DND-41 (cell line): Measurements from ENCODE around the gene ATIC.
"Not testable (repeated sequence)": the region's sequence is repeated elsewhere in the genome, so short reads cannot be mapped to it uniquely, and the experiment has no call there.

Experiments
- ATAC-seq: fragments of 200-7000 bp; cut with Tn5 transposase; 3 replicates; pipeline ENCODE4 v1.9.1; 2021; ENCODE audit warnings: low read depth; ENCODE audit not compliant: insufficient read depth
- DNase-seq: peaks from one replicate; pipeline ENCODE4 v3.0.0-alpha.2; 2020
- H2AFZ ChIP-seq: 2 replicates; pipeline ENCODE4 v1.6.0; 2012; ENCODE audit warnings: low read depth, low read length
- H3K27ac ChIP-seq: 2 replicates; pipeline ENCODE4 v1.5.1; 2012; ENCODE audit warnings: low read length, inconsistent platforms
- H3K27me3 ChIP-seq: fragments of 200-600 bp; sonication (generic); 2 replicates; pipeline ENCODE4 v1.6.0; 2012; ENCODE audit warnings: low read length, mild to moderate bottlenecking, inconsistent platforms; ENCODE audit not compliant: insufficient read depth, poor library complexity
- H3K36me3 ChIP-seq: 2 replicates; pipeline ENCODE4 v1.5.1; 2012; ENCODE audit warnings: low read length, inconsistent platforms; ENCODE audit not compliant: insufficient read depth
- H3K4me1 ChIP-seq: 2 replicates; pipeline ENCODE4 v1.5.1; 2012; ENCODE audit warnings: mild to moderate bottlenecking, low read length; ENCODE audit not compliant: insufficient read depth
- H3K4me2 ChIP-seq: 2 replicates; pipeline ENCODE4 v1.6.0; 2012; ENCODE audit warnings: mild to moderate bottlenecking, moderate library complexity, low read length, inconsistent platforms; ENCODE audit not compliant: insufficient read depth
- H3K4me3 ChIP-seq, 2 experiments: fragments of 200-600 bp in 1 of 2; shearing (Covaris generic) in 1 of 2; 2 replicates each; pipeline ENCODE4 v1.5.1; 2012 to 2016; ENCODE audit warnings: inconsistent platforms in 2 of 2, low read length in 2 of 2, mild to moderate bottlenecking in 2 of 2, low read depth in 1 of 2, moderate library complexity in 1 of 2
- H3K79me2 ChIP-seq: 2 replicates; pipeline ENCODE4 v1.6.0; 2012; ENCODE audit warnings: low read length, inconsistent platforms; ENCODE audit not compliant: insufficient read depth
- H3K9ac ChIP-seq: 2 replicates; pipeline ENCODE4 v1.6.0; 2012; ENCODE audit warnings: low read depth, mild to moderate bottlenecking, inconsistent platforms, low read length, moderate library complexity
- H3K9me3 ChIP-seq: 2 replicates; pipeline ENCODE4 v1.5.1; 2012; ENCODE audit warnings: low read length, moderate library complexity, mild to moderate bottlenecking, inconsistent platforms; ENCODE audit not compliant: insufficient read depth, severe bottlenecking
- H4K20me1 ChIP-seq: 2 replicates; pipeline ENCODE4 v1.6.0; 2012; ENCODE audit warnings: low read length; ENCODE audit not compliant: insufficient read depth
- CTCF ChIP-seq: IDR thresholded peaks from 2 replicates; pipeline ENCODE4 v1.5.1; 2012; ENCODE audit warnings: borderline replicate concordance, low read length, moderate library complexity, mild to moderate bottlenecking; ENCODE audit not compliant: poor library complexity, severe bottlenecking; ENCODE audit errors: extremely low read depth
- EZH2 ChIP-seq: IDR thresholded peaks from 3 replicates; pipeline ENCODE4 v1.6.1; 2012; ENCODE audit warnings: borderline replicate concordance, low read depth, mild to moderate bottlenecking, moderate library complexity, low read length, inconsistent platforms; ENCODE audit not compliant: severe bottlenecking

Gene ATIC

GRCh38 chr2:215301994-215302393, 9.9 kb upstream of the ATIC start:
- no peak overlapping the region for H3K27ac ChIP-seq
- H3K4me3 ChIP-seq, result no peak overlapping the region
- H3K27me3 ChIP-seq, result no peaks in the 10 kb centered on the region
- H3K4me1 ChIP-seq, result no peaks in the 10 kb centered on the region
- H2AFZ ChIP-seq, result no peak overlapping the region
- no peaks in the 10 kb centered on the region for H3K79me2 ChIP-seq
- peaks cover 6% of the 10 kb centered on the region for H3K9me3 ChIP-seq
- no peak overlapping the region for H3K9ac ChIP-seq
- no peak overlapping the region for H3K4me2 ChIP-seq
- TF ChIP-seq EZH2, result no peak
- no peak for TF ChIP-seq CTCF
- ATAC-seq, result no peak
- DNase-seq, result no peak
- H3K36me3 ChIP-seq, result peaks cover 4% of the 10 kb centered on the region; the same call in 1 of the 2 replicates
- no peaks in the 10 kb centered on the region for H4K20me1 ChIP-seq

GRCh38 chr2:215311259-215311624, 617 bp upstream of the ATIC start:
- H2AFZ ChIP-seq, result peak overlapping the region; percentile 77
- H3K79me2 ChIP-seq, result peaks cover 60% of the 10 kb centered on the region
- H3K9ac ChIP-seq, result peak overlapping the region; percentile 98
- ATAC-seq, H3K9me3 ChIP-seq, H4K20me1 ChIP-seq, H3K27me3 ChIP-seq: not testable (repeated sequence)
- peak overlapping the region; percentile 89 for H3K27ac ChIP-seq
- H3K36me3 ChIP-seq, result peaks cover 33% of the 10 kb centered on the region
- peaks cover 54% of the 10 kb centered on the region for H3K4me1 ChIP-seq
- peak overlapping the region; percentile 87 for H3K4me2 ChIP-seq
- H3K4me3 ChIP-seq, result peak overlapping the region; percentile 66 to 69; a peak in 3 of 4 replicates
- peak; percentile 61 for DNase-seq

- Histone ChIP-seq H3K9ac (peak overlapping the region; percentile 98), H3K27me3 (no peaks in the 10 kb centered on the region), H3K27ac (peak overlapping the region; percentile 89), H3K4me1 (peaks cover 58% of the 10 kb centered on the region), H3K4me2 (peak overlapping the region; percentile 87), H2AFZ (no peak overlapping the region), H4K20me1 (0 out of 2 replicates have a peak, but pooled peaks cover 2% of the 10 kb centered on the region), H3K4me3 (peak overlapping the region in 1 of 2 experiments; percentile 66; a peak in 3 of 4 replicates), H3K9me3 (no peaks in the 10 kb centered on the region), H3K36me3 (peaks cover 53% of the 10 kb centered on the region), H3K79me2 (peaks cover 76% of the 10 kb centered on the region)
- no peak for TF ChIP-seq CTCF
- TF ChIP-seq EZH2, result no peak
- no peak for DNase-seq
- ATAC-seq, result no peak
Observed at GRCh38 chr2:215313255-215313613, 1.4 kb downstream of the ATIC start.

- Histone ChIP-seq H3K36me3 (peaks cover 70% of the 10 kb centered on the region), H3K9me3 (no peaks in the 10 kb centered on the region), H3K27me3 (no peaks in the 10 kb centered on the region), H3K27ac (0 out of 2 replicates have a peak overlapping the region, but pooled peaks have one; percentile 21), H3K9ac (no peak overlapping the region), H3K79me2 (peaks cover 85% of the 10 kb centered on the region), H3K4me1 (peaks cover 53% of the 10 kb centered on the region), H2AFZ (no peak overlapping the region), H4K20me1 (0 out of 2 replicates have a peak, but pooled peaks cover 2% of the 10 kb centered on the region), H3K4me3 (no peak overlapping the region), H3K4me2 (peak overlapping the region; percentile 87)
- TF ChIP-seq CTCF (no peak), EZH2 (no peak)
- ATAC-seq (no peak), DNase-seq (no peak)
Observed at GRCh38 chr2:215314896-215315295, 3.0 kb downstream of the ATIC start.
